ENCODE results near the gene NCKAP1. TPM values are rescaled to one million over a fixed set of nuclear protein-coding genes. Genes with fewer than 3 reads are reported as not detected.

NCKAP1 gene
- total RNA-seq, 1 experiment from 2014 or later = 115 TPM

DNA sequence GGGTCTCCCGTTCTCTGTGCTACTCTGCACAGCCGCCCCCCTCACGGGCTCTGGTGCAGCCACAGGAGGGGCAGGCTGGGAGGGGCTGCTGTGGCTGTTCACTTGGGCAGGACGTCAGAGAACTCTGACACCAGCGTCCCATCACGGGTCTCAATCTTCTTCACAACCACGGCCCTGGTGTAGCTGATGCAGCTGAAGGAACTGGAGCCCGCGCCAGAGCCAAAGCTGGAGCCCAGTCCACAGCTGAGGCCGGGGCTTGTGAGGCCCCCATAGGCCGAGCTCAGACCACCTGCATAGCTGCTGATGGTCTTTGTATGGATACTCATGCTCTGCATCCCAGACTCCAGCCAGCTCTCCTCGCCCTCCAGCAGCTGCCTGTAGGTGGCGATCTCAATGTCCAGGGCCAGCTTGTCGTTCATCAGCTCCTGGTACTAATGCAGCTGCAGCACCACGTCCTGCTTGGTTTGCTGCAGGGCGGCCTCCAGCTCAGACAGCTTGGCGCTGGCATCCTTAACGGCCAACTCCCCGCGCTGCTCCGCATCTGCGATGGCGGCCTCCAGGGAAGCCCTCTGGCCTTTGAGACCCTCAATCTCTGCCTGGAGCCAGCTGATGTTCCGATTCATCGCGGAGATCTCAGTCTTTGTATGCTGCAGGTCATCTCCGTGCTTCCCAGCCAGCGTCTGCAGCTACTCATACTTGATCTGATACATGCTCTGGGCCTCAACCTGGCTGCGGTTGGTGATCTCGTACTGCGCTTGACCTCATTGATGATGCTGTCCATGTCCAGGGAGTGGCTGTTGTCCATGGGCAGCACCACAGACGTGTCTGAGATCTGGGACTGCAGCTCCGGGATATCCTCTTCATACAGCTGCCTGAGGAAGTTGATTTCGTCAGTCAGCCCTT, 32.9 kb upstream of the NCKAP1 start:
- H3K9me2 ChIP-seq (ENCODE audit: insufficient read depth) = no peaks in the 10 kb centered on the region; the same call in 1 of the 2 replicates
- H3K4me3 ChIP-seq (replicated peaks in 1 of 2; ENCODE audit: low read depth in 1 of 2, low read length in 2 of 2) = no peak overlapping the region
- peaks cover 7 to 11% of the 10 kb centered on the region in 2 experiments; a peak in 2 of 4 replicates for H3K9me3 ChIP-seq (ENCODE audit: control insufficient read depth in 1 of 2, insufficient read depth in 1 of 2, low read depth in 1 of 2, low read length in 2 of 2)
- H3K79me2 ChIP-seq (ENCODE audit: insufficient read depth, low read length) = no peaks in the 10 kb centered on the region
- intact Hi-C loops (cut with micrococcal nuclease) = no loop called here
- H3K4me1 ChIP-seq (ENCODE audit: control insufficient read depth in 1 of 2, insufficient read depth in 2 of 2, low read length in 2 of 2) = no peaks in the 10 kb centered on the region
- no TSS peak for BruUV-seq (replicated peaks)
- peak; percentile 73 for ATAC-seq
- TF ChIP-seq FOSL1 (IDR thresholded peaks at IDR 0.05; ENCODE audit: low read depth) (no peak), JUND (IDR thresholded peaks at IDR 0.05) (no peak), ZFX (IDR thresholded peaks at IDR 0.05) (no peak), EGR1 (IDR thresholded peaks at IDR 0.05; ENCODE audit: low read depth) (no peak), CEBPB (IDR thresholded peaks at IDR 0.05; ENCODE audit: low read depth) (no peak), CBX3 (IDR thresholded peaks at IDR 0.05; ENCODE audit: low read depth) (no peak)
- TF ChIP-seq, protein P1, sequence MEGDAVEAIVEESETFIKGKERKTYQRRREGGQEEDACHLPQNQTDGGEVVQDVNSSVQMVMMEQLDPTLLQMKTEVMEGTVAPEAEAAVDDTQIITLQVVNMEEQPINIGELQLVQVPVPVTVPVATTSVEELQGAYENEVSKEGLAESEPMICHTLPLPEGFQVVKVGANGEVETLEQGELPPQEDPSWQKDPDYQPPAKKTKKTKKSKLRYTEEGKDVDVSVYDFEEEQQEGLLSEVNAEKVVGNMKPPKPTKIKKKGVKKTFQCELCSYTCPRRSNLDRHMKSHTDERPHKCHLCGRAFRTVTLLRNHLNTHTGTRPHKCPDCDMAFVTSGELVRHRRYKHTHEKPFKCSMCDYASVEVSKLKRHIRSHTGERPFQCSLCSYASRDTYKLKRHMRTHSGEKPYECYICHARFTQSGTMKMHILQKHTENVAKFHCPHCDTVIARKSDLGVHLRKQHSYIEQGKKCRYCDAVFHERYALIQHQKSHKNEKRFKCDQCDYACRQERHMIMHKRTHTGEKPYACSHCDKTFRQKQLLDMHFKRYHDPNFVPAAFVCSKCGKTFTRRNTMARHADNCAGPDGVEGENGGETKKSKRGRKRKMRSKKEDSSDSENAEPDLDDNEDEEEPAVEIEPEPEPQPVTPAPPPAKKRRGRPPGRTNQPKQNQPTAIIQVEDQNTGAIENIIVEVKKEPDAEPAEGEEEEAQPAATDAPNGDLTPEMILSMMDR (IDR thresholded peaks at IDR 0.05 in 2 of 3, conservative IDR thresholded peaks at IDR 0.05 in 1 of 3; ENCODE audit: borderline replicate concordance in 1 of 3, insufficient read depth in 1 of 3, low read depth in 2 of 3, low read length in 2 of 3) = peak in 2 of 3 experiments; percentile 50 to 59; a peak in 4 of 6 replicates
- ChIA-PET POLR2A (no interaction called here), RAD21 (ENCODE audit: low non-redundant PET in 1 of 2, low total read pairs in 2 of 2, uncharacterized antibody in 2 of 2, unreplicated experiment in 2 of 2) (no interaction called here), CTCF (interaction anchor here (0.8 kb wide), 1 partner anchor 12 kb away, joined by 3 read pairs; no protein-coding TSS in a partner anchor)
- no peaks in the 10 kb centered on the region for H3K27me3 ChIP-seq (ENCODE audit: insufficient read depth, low read length)
- H2AFZ ChIP-seq (ENCODE audit: low read depth, low read length, poor library complexity, severe bottlenecking) = no peak overlapping the region
- no peak overlapping the region for H3K4me2 ChIP-seq (ENCODE audit: low read length)
- no peak overlapping the region for H3K9ac ChIP-seq (ENCODE audit: low read length)
- DNase-seq (ENCODE audit: low read depth, low spot score) = no peak
- no peaks in the 10 kb centered on the region for H3K36me3 ChIP-seq (ENCODE audit: control insufficient read depth in 1 of 2, insufficient read depth in 2 of 2, low read length in 2 of 2)
- H3K27ac ChIP-seq (ENCODE audit: low read depth, low read length) = no peak overlapping the region
- no peaks in the 10 kb centered on the region for H4K20me1 ChIP-seq (ENCODE audit: insufficient read depth)

DNA sequence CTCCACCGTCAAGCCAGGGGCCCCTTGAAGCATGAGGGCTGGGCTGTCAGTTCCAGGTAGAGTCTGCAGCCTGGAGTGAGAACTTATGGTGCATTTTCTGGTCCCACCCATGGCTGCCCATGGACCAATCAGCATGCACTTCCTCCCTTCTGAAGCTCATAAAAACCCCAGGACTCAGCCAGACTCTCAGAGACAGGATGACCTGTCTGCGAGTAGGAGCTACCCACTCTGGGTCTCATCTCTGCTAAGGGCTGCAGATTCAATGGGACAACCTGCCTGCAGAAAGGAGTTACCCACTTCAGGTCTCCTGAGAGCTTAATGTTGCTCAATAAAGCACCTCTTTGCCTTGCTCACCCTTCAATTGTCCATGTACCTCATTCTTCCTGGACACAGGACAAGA, 30.9 kb upstream of the NCKAP1 start:
- intact Hi-C loops (cut with micrococcal nuclease) = no loop called here
- Histone ChIP-seq H3K9me3 (ENCODE audit: control insufficient read depth in 1 of 2, insufficient read depth in 1 of 2, low read depth in 1 of 2, low read length in 2 of 2) (peaks cover 7 to 11% of the 10 kb centered on the region in 2 experiments; a peak in 2 of 4 replicates), H3K9me2 (ENCODE audit: insufficient read depth) (no peaks in the 10 kb centered on the region; the same call in 1 of the 2 replicates), H3K4me3 (replicated peaks in 1 of 2; ENCODE audit: low read depth in 1 of 2, low read length in 2 of 2) (no peak overlapping the region), H3K27ac (ENCODE audit: low read depth, low read length) (no peak overlapping the region), H3K79me2 (ENCODE audit: insufficient read depth, low read length) (no peaks in the 10 kb centered on the region), H3K36me3 (ENCODE audit: control insufficient read depth in 1 of 2, insufficient read depth in 2 of 2, low read length in 2 of 2) (no peaks in the 10 kb centered on the region), H3K9ac (ENCODE audit: low read length) (no peak overlapping the region), H4K20me1 (ENCODE audit: insufficient read depth) (no peaks in the 10 kb centered on the region), H3K4me2 (ENCODE audit: low read length) (no peak overlapping the region), H3K27me3 (ENCODE audit: insufficient read depth, low read length) (no peaks in the 10 kb centered on the region), H3K4me1 (ENCODE audit: control insufficient read depth in 1 of 2, insufficient read depth in 2 of 2, low read length in 2 of 2) (no peaks in the 10 kb centered on the region), H2AFZ (ENCODE audit: low read depth, low read length, poor library complexity, severe bottlenecking) (no peak overlapping the region)
- TF ChIP-seq ZNF274 (IDR thresholded peaks at IDR 0.05; ENCODE audit: low read depth, low read length) (no peak), CBX3 (IDR thresholded peaks at IDR 0.05; ENCODE audit: low read depth) (0 out of 2 replicates have a peak, but pooled peaks have one; percentile 33)
- ChIA-PET POLR2A (no interaction called here), CTCF (no interaction called here), RAD21 (ENCODE audit: low non-redundant PET in 1 of 2, low total read pairs in 2 of 2, uncharacterized antibody in 2 of 2, unreplicated experiment in 2 of 2) (no interaction called here)
- DNase-seq (ENCODE audit: low read depth, low spot score) (no peak), ATAC-seq (no peak)
- no TSS peak for BruUV-seq (replicated peaks)
